HG03097 (cell line): ENCODE results near the gene ZCCHC7.
"Not testable (repeated sequence)": the region's sequence is repeated elsewhere in the genome, so short reads cannot be mapped to it uniquely, and the experiment has no call there.

ENCODE experiments used
- ATAC-seq: cut with Tn5 transposase; IDR thresholded peaks from one replicate; pipeline ENCODE4 v1.9.1; 2021; ENCODE audit not compliant: unreplicated experiment, low FRiP score

ZCCHC7 gene

GRCh38 chr9:37390759-37391158 lies 270.4 kb downstream of the ZCCHC7 start:
- ATAC-seq = peak; percentile 86

DNA sequence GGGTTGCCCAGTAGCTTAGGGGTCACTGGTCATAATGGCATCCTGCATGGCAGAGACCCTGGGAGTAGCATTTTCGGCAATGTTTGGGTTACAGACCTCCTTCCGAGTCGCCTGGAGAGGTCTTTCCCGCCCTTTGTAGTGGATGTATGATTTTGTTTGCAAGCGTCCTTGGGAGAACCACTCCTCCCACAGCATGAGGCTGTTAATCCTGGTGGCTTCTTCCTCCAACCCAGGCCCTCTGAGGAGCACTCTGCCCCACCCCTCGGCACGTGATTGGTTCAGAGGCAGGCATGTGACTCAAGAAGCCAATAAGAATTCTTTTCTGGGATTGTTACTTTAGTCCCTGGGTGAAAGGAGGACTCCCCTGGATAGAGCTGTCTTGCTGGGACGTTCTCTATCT lies 271.9 kb downstream of the ZCCHC7 start:
- ATAC-seq = no peak

DNA sequence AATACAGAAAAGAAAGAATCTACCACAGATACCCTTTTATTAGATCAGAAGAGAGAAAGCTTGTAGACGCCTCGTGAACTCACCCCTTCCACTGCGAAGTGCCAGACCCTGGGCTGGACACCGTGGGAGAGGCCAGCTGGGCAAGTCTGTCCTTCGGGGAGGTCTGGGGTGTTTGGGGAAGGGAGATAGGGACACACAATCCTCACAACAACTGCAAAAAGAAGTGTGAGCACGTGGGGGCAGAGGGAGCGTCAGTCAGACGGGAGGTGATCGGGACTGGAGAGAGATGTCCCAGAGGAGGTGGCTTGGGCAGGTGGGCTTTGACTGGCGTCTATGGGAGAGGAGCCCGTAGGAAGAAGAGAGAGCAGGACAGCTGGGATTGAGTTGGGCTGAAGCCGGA lies 274.9 kb downstream of the ZCCHC7 start:
- ATAC-seq = no peak

GRCh38 chr9:37395663-37396062 lies 275.3 kb downstream of the ZCCHC7 start:
- ATAC-seq = no peak

GRCh38 chr9:37397948-37398347 lies 277.6 kb downstream of the ZCCHC7 start:
- not testable (repeated sequence) for ATAC-seq

DNA sequence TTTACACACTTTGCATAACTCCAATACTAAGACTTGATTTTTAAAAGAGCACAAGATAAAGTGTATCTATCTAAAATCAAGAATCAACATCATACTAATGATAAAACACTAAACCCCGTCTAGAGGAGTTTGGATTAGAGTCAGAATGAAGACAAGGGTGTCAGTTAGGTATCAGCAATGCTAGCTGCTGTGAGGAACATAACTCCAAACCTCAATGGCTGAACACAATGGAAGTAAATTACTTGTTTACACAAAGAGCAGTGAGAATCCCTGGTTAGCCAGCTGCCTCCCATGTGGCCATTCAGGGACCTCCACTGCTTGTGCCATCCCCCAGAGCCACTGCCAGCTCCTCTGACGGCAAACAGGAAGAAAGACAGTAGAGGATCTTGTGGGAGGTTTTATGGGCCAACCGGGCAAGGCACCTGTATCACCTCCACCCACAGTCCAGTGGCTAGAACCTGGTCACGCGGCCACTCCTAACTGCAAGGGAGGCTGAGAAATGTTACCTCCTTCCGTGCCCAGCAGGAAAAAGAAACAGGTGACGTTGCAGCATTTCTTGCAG lies 278.2 kb downstream of the ZCCHC7 start:
- no peak for ATAC-seq

DNA sequence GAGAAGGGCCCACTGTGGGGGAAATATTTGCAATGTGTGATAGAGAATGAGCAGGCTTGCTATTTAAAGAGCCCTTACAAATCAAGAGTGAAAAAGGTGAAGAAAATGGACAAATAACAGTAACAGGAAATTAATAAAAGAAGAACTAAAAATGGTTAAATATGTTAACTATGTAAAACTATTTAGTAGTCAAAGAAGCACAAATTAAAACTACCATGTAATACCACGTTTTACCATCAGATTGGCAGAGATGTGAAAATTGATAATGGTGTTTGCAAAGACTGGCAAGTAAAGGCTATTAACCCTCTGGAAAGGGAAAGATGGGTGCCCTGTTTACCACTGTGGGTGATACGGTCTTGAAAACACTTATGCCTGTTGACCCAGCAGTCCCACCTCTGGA lies 279.0 kb downstream of the ZCCHC7 start:
- ATAC-seq = no peak

DNA sequence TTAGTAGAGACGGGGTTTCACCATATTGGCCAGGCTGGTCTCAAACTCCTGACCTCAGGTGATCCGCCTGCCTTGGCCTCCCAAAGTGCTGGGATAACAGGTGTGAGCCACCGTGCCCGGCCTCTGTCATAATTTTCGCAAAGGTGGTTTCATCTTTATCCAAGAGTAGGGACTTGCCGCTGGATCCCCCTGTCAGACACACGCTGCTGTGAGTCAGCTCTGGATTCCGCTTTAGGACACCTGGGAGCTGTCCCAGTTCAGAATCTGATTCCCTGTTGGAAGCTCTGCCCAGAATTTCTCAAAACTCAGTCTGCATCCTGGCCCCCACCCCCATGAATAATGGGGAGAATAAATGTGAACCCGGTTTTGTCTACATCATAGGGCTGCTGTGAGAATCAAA lies 284.2 kb downstream of the ZCCHC7 start:
- no peak for ATAC-seq

- ATAC-seq = no peak
These were observed 285.0 kb downstream of the ZCCHC7 start for GRCh38 chr9:37405350-37405749.

- no peak for ATAC-seq
These were observed 285.5 kb downstream of the ZCCHC7 start for GRCh38 chr9:37405764-37406380.

DNA sequence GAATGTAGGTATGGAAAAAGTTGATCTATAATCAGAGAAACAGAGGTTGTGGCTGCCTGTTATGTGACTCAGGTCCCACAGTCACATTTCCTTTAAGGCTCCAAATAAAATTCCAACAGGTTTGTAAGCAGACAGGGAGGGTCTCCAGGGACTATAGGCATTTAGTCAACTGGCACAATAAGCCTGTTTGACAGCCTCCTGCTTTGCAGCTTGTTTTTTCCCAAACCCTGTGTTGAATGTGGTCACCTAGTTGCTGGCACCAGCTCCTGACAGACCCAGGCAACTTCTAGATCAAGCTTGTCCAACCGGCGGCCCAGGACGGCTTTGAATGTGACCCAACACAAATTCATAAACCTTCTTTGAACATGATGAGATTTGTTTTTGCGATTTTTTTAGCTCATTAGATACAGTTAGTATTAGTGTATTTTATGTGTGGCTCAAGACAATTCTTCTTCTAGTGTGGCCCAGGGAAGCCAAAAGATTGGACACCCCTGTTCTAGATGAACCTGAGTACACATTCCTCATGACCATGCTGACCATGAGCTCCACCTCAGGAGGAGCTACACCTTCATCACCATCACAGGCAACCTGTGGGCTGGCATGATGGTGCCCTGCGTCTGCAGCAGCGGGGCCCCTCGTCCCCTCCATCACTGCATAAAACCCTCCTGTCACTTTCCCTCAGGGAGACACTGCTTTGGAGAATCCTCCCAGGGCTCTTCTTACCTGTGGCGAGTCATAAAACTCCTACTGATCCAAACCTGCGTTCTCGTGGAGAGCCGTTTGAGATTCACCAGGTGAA lies 286.4 kb downstream of the ZCCHC7 start:
- no peak for ATAC-seq

DNA sequence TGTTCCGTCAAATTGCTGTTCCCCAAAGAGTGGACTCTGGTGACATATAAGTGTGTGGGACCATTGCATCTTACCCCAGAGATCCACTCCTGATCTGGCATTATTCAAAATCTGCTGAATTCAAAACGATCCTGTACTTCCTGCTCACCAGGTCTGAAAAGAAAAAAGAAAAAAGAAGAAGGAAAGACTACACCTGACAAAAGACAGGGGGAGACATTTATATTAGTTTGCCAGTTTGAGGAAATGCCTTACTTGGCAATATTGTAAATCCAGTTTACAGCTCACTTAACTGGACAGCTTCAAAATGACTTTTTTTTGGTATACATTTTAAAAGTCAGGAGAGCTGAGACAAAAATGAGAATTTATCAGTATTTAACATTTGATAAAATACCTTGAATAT lies 287.1 kb downstream of the ZCCHC7 start:
- no peak for ATAC-seq
